Stomach (tissue), 9 donors: Measurements from ENCODE around the gene ZNF41. TPM values are rescaled to one million over a fixed set of nuclear protein-coding genes. Genes with fewer than 3 reads are reported as not detected.
"Not testable (repeated sequence)": the region's sequence is repeated elsewhere in the genome, so short reads cannot be mapped to it uniquely, and the experiment has no call there.

Source experiments
- DNase-seq, 2 donors: peaks; one replicate each; pipeline versions ENCODE4 v3.0.0 to v3.0.0-alpha.2; 2013 to 2019
- H3K27ac ChIP-seq, 5 donors: fragments of 200-600 bp in 4 of 5; sonication (generic) in 4 of 5; one replicate each; pipeline ENCODE4 v1.5.1; 2013 to 2019; ENCODE audit warnings: mild to moderate bottlenecking in 1 of 5, moderate library complexity in 1 of 5
- H3K27me3 ChIP-seq, 3 donors: fragments of 200-600 bp; sonication (generic); one replicate each; pipeline ENCODE4 v1.5.1; 2017 to 2019; ENCODE audit warnings: mixed run types in 1 of 3
- H3K36me3 ChIP-seq, 4 donors: fragments of 200-600 bp; sonication (generic); 1 replicate in 3 of 4; 2 replicates in 1 of 4; pipeline ENCODE4 v1.5.1; 2016 to 2019
- H3K4me1 ChIP-seq, 4 donors: fragments of 200-600 bp; sonication (generic); one replicate each; pipeline ENCODE4 v1.5.1; 2016 to 2019
- H3K4me3 ChIP-seq, 4 donors: fragments of 200-600 bp; sonication (generic) in 3 of 4; one replicate each; pipeline ENCODE4 v1.5.1; 2016 to 2019; ENCODE audit warnings: mild to moderate bottlenecking in 1 of 4
- H3K9me3 ChIP-seq, 4 donors: fragments of 200-600 bp; sonication (generic); one replicate each; pipeline ENCODE4 v1.5.1; 2016 to 2019
- EP300 ChIP-seq: sonication (generic); formaldehyde crosslinking; IDR thresholded peaks from one replicate; pipeline ENCODE4 v1.6.1; 2017; ENCODE audit warnings: antibody characterized with exemption
- POLR2A ChIP-seq, 4 donors: fragments of 450-650 bp; IDR thresholded peaks; one replicate each; pipeline ENCODE4 v1.6.1; 2016; ENCODE audit warnings: antibody characterized with exemption in 4 of 4, control low read depth in 2 of 4, mild to moderate bottlenecking in 1 of 4, moderate library complexity in 1 of 4
- POLR2AphosphoS5 ChIP-seq, 3 donors: sonication (generic); formaldehyde crosslinking; IDR thresholded peaks; one replicate each; pipeline ENCODE4 v1.6.1; 2016; ENCODE audit warnings: antibody characterized with exemption in 3 of 3
- whole genome bisulfite sequencing, 5 donors: extraction: QIAGEN DNeasy Blood & Tissue Kit in 3 of 5; methylation state at CpG; one replicate each; pipeline versions ENCODE4 v1.1.5 to v1.1.7; 2013 to 2018; 5-methylcytosine and 5-hydroxymethylcytosine counted together
- intact Hi-C: fragments of 100-400 bp; cut with DNase I; formaldehyde crosslinking; loops from one replicate; pipeline ENCODE4 v1.15.1; 2023; ENCODE audit warnings: low total_unique reads
- polyA plus RNA-seq, 3 donors: library from polyadenylated mRNA; stranded (reverse); fragments of 200-250 nt; gene quantifications; one replicate each; pipeline ENCODE4 v1.2.3, GENCODE V29; 2013
- total RNA-seq, 5 donors: library from RNA; depleted of rRNA; stranded (reverse); fragments of >200 nt; gene quantifications; one replicate each; pipeline versions ENCODE4 v1.1.0 to v1.2.3, GENCODE V29; 2014 to 2016
- TF ChIP-seq, protein P1 (sequence below), 7 experiments: fragments of 450-650 bp in 4 of 7; fragments of 200-600 bp in 3 of 7; sonication (generic) in 3 of 7; IDR thresholded peaks; one replicate each; pipeline ENCODE4 v1.5.1; 2016 to 2019; ENCODE audit warnings: antibody characterized with exemption in 7 of 7, control low read depth in 2 of 7, mild to moderate bottlenecking in 1 of 7
- donor health status: healthy with polysubstance abuse.
- donor health status: Bipolar disorder and iron deficiency.
- donor health status: healthy.

ZNF41 gene
- total and polyA plus RNA-seq, 8 donors, result 1.2 to 13.4 (median 3.0) TPM

DNA sequence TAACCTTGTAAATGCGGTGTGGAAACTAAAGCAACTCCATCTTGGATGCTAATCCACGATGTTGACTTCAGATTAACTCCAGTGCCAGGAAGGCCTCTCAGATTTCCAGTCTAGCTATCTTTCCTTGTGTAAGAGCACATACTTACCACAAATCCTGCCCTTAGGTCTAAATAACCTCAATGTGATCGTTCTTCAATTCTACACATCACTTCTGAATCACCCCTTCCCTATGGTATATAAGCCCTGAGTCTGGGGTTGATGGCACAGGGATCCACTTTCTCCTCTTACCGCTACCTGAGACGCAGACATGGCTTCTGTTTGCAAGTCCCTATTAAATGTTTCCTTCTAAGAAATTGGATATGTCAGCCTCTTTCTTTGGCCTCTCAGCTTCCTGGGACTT is 17.5 kb upstream of the ZNF41 start:
- no peak for TF ChIP-seq EP300
- TF ChIP-seq POLR2A (IDR thresholded peaks at IDR 0.05), result no peak
- TF ChIP-seq POLR2AphosphoS5 (IDR thresholded peaks at IDR 0.05), result no peak
- TF ChIP-seq, protein P1, sequence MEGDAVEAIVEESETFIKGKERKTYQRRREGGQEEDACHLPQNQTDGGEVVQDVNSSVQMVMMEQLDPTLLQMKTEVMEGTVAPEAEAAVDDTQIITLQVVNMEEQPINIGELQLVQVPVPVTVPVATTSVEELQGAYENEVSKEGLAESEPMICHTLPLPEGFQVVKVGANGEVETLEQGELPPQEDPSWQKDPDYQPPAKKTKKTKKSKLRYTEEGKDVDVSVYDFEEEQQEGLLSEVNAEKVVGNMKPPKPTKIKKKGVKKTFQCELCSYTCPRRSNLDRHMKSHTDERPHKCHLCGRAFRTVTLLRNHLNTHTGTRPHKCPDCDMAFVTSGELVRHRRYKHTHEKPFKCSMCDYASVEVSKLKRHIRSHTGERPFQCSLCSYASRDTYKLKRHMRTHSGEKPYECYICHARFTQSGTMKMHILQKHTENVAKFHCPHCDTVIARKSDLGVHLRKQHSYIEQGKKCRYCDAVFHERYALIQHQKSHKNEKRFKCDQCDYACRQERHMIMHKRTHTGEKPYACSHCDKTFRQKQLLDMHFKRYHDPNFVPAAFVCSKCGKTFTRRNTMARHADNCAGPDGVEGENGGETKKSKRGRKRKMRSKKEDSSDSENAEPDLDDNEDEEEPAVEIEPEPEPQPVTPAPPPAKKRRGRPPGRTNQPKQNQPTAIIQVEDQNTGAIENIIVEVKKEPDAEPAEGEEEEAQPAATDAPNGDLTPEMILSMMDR (IDR thresholded peaks at IDR 0.05), result no peak
- Histone ChIP-seq H3K4me3 (no peak overlapping the region), H3K36me3 (no peaks in the 10 kb centered on the region), H3K9me3 (peaks cover 0 to 2% (median 0%) of the 10 kb centered on the region in 4 donors), H3K27ac (no peak overlapping the region), H3K4me1 (no peaks in the 10 kb centered on the region), H3K27me3 (peaks cover 0 to 6% (median 4%) of the 10 kb centered on the region in 3 donors)
- intact Hi-C loops, result no loop called here
- no peak for DNase-seq
- 65 to 88% (median 83%) methylated on average over 5 of the region's 5 CpGs for WGBS, 5 donors

DNA sequence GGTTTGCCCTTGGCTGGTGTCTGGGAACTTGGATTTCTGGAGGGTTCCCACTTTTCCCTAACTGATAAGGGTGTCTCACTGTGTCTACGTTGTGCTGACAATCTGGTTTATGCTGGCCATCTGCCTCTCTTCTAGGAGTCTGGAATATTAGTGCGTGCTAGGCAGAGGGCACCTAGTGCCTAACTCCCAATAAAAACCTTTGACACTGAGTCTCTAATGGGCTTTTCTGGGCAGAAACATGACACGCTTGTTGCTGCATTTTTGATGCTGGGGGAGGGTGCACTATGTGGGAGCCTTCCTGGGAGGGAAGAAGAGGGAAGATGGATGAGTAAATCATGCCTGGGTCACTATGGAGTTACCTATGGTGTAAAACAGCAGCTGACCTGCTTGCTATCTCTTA is 16.3 kb upstream of the ZNF41 start:
- Histone ChIP-seq H3K27ac (no peak overlapping the region), H3K36me3 (no peaks in the 10 kb centered on the region), H3K4me1 (no peaks in the 10 kb centered on the region), H3K4me3 (no peak overlapping the region), H3K9me3 (peaks cover 0 to 9% (median 3%) of the 10 kb centered on the region in 4 donors), H3K27me3 (peaks cover 0 to 6% (median 0%) of the 10 kb centered on the region in 3 donors)
- intact Hi-C loops, result no loop called here
- no peak for DNase-seq
- no peak for TF ChIP-seq POLR2AphosphoS5 (IDR thresholded peaks at IDR 0.05)
- TF ChIP-seq, protein P1 (IDR thresholded peaks at IDR 0.05), result no peak
- 69 to 89% (median 78%) methylated on average over 2 to 3 of the region's 3 CpGs for WGBS, 5 donors

DNA sequence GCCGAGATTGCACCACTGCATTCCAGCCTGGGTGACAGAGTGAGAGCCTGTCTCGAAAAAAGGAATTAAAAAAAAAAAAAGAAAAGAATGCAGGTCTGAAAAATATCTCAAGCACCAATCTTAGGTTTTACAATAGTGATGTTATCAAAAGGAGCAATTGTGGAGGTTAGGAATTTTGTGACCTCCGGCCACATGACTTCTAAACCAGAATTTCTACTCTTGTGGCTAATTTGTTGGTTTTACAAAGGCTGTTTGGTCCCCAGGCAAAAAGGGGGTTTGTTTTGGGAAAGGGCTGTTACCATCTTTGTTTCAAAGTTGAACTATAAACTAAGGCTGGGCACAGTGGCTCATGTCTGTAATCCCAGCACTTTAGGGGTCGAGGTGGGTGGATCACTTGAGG is 15.4 kb upstream of the ZNF41 start:
- H3K4me3 ChIP-seq, result no peak overlapping the region
- peaks cover 0 to 6% (median 0%) of the 10 kb centered on the region in 3 donors for H3K27me3 ChIP-seq
- H3K4me1 ChIP-seq, result no peaks in the 10 kb centered on the region
- 59 to 84% (median 64%) methylated on average over 4 of the region's 4 CpGs for WGBS, 5 donors
- TF ChIP-seq EP300, result no peak
- no peak for TF ChIP-seq POLR2A (IDR thresholded peaks at IDR 0.05)
- TF ChIP-seq, protein P1 (IDR thresholded peaks at IDR 0.05), result no peak
- TF ChIP-seq POLR2AphosphoS5 (IDR thresholded peaks at IDR 0.05), result no peak
- peaks cover 0 to 10% (median 3%) of the 10 kb centered on the region in 4 donors for H3K9me3 ChIP-seq
- no peak overlapping the region for H3K27ac ChIP-seq
- H3K36me3 ChIP-seq, result no peaks in the 10 kb centered on the region
- intact Hi-C loops, result no loop called here
- no peak for DNase-seq

DNA sequence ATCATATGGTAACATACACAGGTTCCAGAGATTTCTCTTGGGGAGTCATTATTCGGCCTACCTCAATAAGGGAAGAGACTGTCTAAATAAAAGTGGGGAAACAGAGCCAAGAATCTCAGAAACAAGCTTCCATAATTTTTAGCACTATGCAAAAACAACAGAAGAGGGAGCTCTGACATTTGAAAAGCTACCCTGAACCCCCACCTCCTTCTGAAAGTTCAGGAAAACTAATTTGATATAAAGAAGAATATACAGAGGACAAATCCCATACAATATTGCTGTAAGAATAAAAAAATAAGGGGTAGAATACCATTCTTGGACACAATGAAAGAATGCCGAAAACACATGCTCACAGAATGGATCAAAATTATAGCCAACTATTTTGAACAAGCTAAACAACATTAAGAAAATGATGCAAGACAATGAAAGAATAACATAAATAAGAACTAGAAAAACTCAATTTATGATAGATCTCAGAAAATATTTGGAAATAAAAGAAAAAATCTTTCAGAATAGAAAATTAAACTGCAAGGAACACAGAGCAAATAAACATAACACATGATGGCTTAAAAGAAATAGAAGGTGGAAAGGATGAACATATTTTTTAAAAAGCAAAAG is 14.4 kb upstream of the ZNF41 start:
- DNase-seq, result peak in 1 of 2 donors; percentile 19
- no peak overlapping the region for H3K27ac ChIP-seq
- H3K36me3 ChIP-seq, result no peaks in the 10 kb centered on the region
- TF ChIP-seq, protein P1 (IDR thresholded peaks at IDR 0.05), result no peak
- TF ChIP-seq POLR2A (IDR thresholded peaks at IDR 0.05), result no peak
- no peak for TF ChIP-seq EP300
- TF ChIP-seq POLR2AphosphoS5 (IDR thresholded peaks at IDR 0.05), result no peak
- H3K4me1 ChIP-seq, result no peaks in the 10 kb centered on the region
- H3K4me3 ChIP-seq, result no peak overlapping the region
- peaks cover 0 to 10% (median 3%) of the 10 kb centered on the region in 4 donors for H3K9me3 ChIP-seq
- 48 to 53% (median 53%) methylated on average over 2 of the region's 2 CpGs for WGBS, 5 donors
- intact Hi-C loops, result no loop called here
- H3K27me3 ChIP-seq, result peaks cover 0 to 6% (median 0%) of the 10 kb centered on the region in 3 donors

DNA sequence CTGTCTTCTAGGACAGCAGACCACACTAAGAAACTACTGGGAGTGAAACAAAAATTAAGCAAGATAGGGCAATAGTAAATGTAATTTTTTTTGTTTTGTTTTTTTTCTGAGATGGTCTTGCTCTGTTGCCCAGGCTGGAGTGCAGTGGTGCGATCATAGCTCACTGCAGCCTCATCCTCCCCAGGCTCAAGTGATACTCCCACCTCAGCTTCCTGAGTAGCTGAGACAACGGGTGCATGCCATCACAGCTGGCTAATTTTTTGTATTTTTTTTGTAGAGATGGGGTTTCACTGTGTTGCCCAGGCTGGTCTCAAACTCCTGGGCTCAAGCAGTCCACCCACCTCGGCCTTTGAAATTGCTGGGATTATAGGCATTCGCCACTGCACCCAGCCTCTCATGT is 9.1 kb upstream of the ZNF41 start:
- H3K4me3 ChIP-seq, H3K4me1 ChIP-seq, H3K27ac ChIP-seq, H3K36me3 ChIP-seq, H3K27me3 ChIP-seq, intact Hi-C loops, DNase-seq: not testable (repeated sequence)
- 76 to 90% (median 84%) methylated on average over 4 of the region's 4 CpGs for WGBS, 5 donors
- peaks cover 0 to 10% (median 3%) of the 10 kb centered on the region in 4 donors for H3K9me3 ChIP-seq
